B cell (primary cell): ENCODE data around the gene MFAP1. TPM values are rescaled to one million over a fixed set of nuclear protein-coding genes. Genes with fewer than 3 reads are reported as not detected.

Experiments used
- ATAC-seq: fragments of 200-7000 bp; cut with Tn5 transposase; one replicate; pipeline ENCODE4 v1.10.0; 2021; ENCODE audit warnings: low read depth, mild to moderate bottlenecking, moderate number of reproducible peaks, moderate library complexity
- CTCF ChIA-PET: fragments of 350-600 bp; sonication (Branson Sonifier 250); formaldehyde crosslinking; loops from one replicate; lab custom pipeline; 2021; ENCODE audit warnings: antibody characterized with exemption, inconsistent platforms; lab: Charles Lee
- POLR2A ChIA-PET: fragments of 350-600 bp; sonication (Branson Sonifier 250); formaldehyde crosslinking; loops from one replicate; lab custom pipeline; 2021; ENCODE audit warnings: antibody characterized with exemption; lab: Charles Lee
- DNase-seq: peaks from one replicate; pipeline ENCODE4 v3.0.0; 2013
- H2AFZ ChIP-seq: 2 replicates; pipeline ENCODE4 v1.6.1; 2012; ENCODE audit warnings: mild to moderate bottlenecking, low read depth, low read length; ENCODE audit not compliant: insufficient read depth, poor library complexity, severe bottlenecking
- H3K27ac ChIP-seq, 2 donors: 1 replicate in 1 of 2; 2 replicates in 1 of 2; pipeline ENCODE4 v1.5.1; 2012 to 2013; ENCODE audit warnings: low read length in 2 of 2, mild to moderate bottlenecking in 2 of 2, moderate library complexity in 1 of 2
- H3K27me3 ChIP-seq, 4 experiments: fragments of 200-600 bp in 1 of 4; sonication (generic) in 1 of 4; replicated peaks in 1 of 4; 1 replicate in 2 of 4; 2 replicates in 2 of 4; pipeline versions ENCODE4 v1.6.1 to v1.7.0; 2013 to 2016; ENCODE audit warnings: low read length in 3 of 4, mild to moderate bottlenecking in 2 of 4, mixed read lengths in 1 of 4, moderate library complexity in 1 of 4; ENCODE audit not compliant: insufficient read depth in 4 of 4, control insufficient read depth in 3 of 4; ENCODE audit errors: control extremely low read depth in 1 of 4
- H3K36me3 ChIP-seq, 2 experiments: replicated peaks in 1 of 2; 1 replicate in 1 of 2; 2 replicates in 1 of 2; pipeline versions ENCODE4 v1.6.1 to v1.7.1; 2013; ENCODE audit warnings: low read length in 1 of 2; ENCODE audit not compliant: insufficient read depth in 2 of 2, control insufficient read depth in 1 of 2; ENCODE audit errors: control extremely low read depth in 1 of 2, extremely low read depth in 1 of 2
- H3K4me1 ChIP-seq, 2 donors: fragments of 200-600 bp in 1 of 2; sonication (generic) in 1 of 2; 1 replicate in 1 of 2; 2 replicates in 1 of 2; pipeline versions ENCODE4 v1.5.1 to v1.6.1; 2013 to 2017; ENCODE audit warnings: low read length in 2 of 2; ENCODE audit not compliant: control insufficient read depth in 2 of 2, insufficient read depth in 2 of 2
- H3K4me2 ChIP-seq: replicated peaks from 2 replicates; pipeline ENCODE3; 2012; ENCODE audit warnings: mild to moderate bottlenecking, low read depth, low read length; ENCODE audit not compliant: poor library complexity, severe bottlenecking
- H3K4me3 ChIP-seq, 5 experiments: fragments of 200-600 bp in 1 of 5; sonication (generic) in 1 of 5; 1 replicate in 3 of 5; 2 replicates in 2 of 5; pipeline versions ENCODE4 v1.5.1 to v1.7.0; 2011 to 2016; ENCODE audit warnings: low read length in 4 of 5, mild to moderate bottlenecking in 4 of 5, low read depth in 2 of 5, control low read depth in 1 of 5, moderate library complexity in 1 of 5; ENCODE audit not compliant: insufficient read depth in 1 of 5; ENCODE audit errors: control extremely low read depth in 1 of 5, extremely low read depth in 1 of 5
- H3K79me2 ChIP-seq: fragments of 200-600 bp; sonication (generic); one replicate; pipeline ENCODE4 v1.6.0; 2016; ENCODE audit warnings: low read length; ENCODE audit not compliant: control insufficient read depth, insufficient read depth
- H3K9ac ChIP-seq: fragments of 200-600 bp; sonication (generic); 2 replicates; pipeline ENCODE4 v1.6.1; 2017; ENCODE audit warnings: mild to moderate bottlenecking, low read length, moderate library complexity
- H3K9me3 ChIP-seq, 3 donors: one replicate each; pipeline versions ENCODE4 v1.6.1 to v1.7.1; 2013; ENCODE audit warnings: low read length in 2 of 3; ENCODE audit not compliant: control insufficient read depth in 2 of 3, insufficient read depth in 1 of 3; ENCODE audit errors: control extremely low read depth in 1 of 3
- H4K20me1 ChIP-seq: 2 replicates; pipeline ENCODE4 v1.6.0; 2012; ENCODE audit warnings: mild to moderate bottlenecking, low read length; ENCODE audit not compliant: insufficient read depth, control insufficient read depth, poor library complexity, severe bottlenecking
- H3K27ac Mint-ChIP-seq: one replicate; pipeline ENCODE4 v1.8.0; 2021; ENCODE audit warnings: mixed read lengths
- H3K27me3 Mint-ChIP-seq: one replicate; pipeline ENCODE4 v1.8.0; 2021; ENCODE audit warnings: mixed read lengths
- H3K4me1 Mint-ChIP-seq: one replicate; pipeline ENCODE4 v1.8.0; 2021; ENCODE audit warnings: mixed read lengths
- H3K4me3 Mint-ChIP-seq: one replicate; pipeline ENCODE4 v1.8.0; 2021; ENCODE audit warnings: mixed read lengths
- H3K9me3 Mint-ChIP-seq: one replicate; pipeline ENCODE4 v1.8.0; 2022; ENCODE audit warnings: mixed read lengths; ENCODE audit not compliant: insufficient read depth
- CTCF ChIP-seq: fragments of 200-600 bp; IDR thresholded peaks from one replicate; pipeline ENCODE4 v1.8.0; 2022; ENCODE audit warnings: antibody characterized with exemption, mild to moderate bottlenecking
- EZH2 ChIP-seq: IDR thresholded peaks from 2 replicates; pipeline ENCODE4 v1.6.1; 2012; ENCODE audit warnings: borderline replicate concordance, low read depth, mild to moderate bottlenecking, moderate library complexity, low read length; ENCODE audit not compliant: insufficient read depth, poor library complexity, severe bottlenecking
- WGBS: methylation state at CpG from one replicate; pipeline ENCODE4 v1.1.5; 2013; ENCODE audit warnings: missing lambda C conversion rate; ENCODE audit not compliant: insufficient coverage; 5-methylcytosine and 5-hydroxymethylcytosine counted together
- intact Hi-C: fragments of 100-400 bp; cut with micrococcal nuclease; formaldehyde crosslinking; loops from one replicate; pipeline ENCODE4 v1.10.0; 2022
- polyA plus RNA-seq: library from polyadenylated mRNA; depleted of rRNA; stranded (reverse); fragments of >200 nt; gene quantifications from 2 replicates; pipeline ENCODE4 v1.2.3, GENCODE V29; 2012
- small RNA-seq: library from RNA; depleted of rRNA; stranded (forward); fragments of <200 nt; gene quantifications from one replicate; pipeline ENCODE3, GENCODE V24; 2012; ENCODE audit warnings: low replicate concordance, low read depth; ENCODE audit not compliant: insufficient read length
- total RNA-seq, 2 donors: library from RNA; stranded (reverse); fragments of 120-200 nt in 1 of 2; gene quantifications; 1 replicate in 1 of 2; 2 replicates in 1 of 2; pipeline versions ENCODE4 v1.2.3 to v1.2.4, GENCODE V29; 2013 to 2022

MFAP1 gene
- total and polyA plus RNA-seq, 2 donors (not counting 1 experiment from before 2014, with no cell fraction given) = 3.4 to 22.1 TPM

- Mint-ChIP-seq H3K4me3 (no peak overlapping the region), H3K27ac (no peak overlapping the region), H3K27me3 (no peaks in the 10 kb centered on the region), H3K4me1 (no peaks in the 10 kb centered on the region), H3K9me3 (no peaks in the 10 kb centered on the region)
- H3K9me3 ChIP-seq = no peaks in the 10 kb centered on the region
- no peak overlapping the region for H2AFZ ChIP-seq
- intact Hi-C loops = no loop called here
- no peak overlapping the region for H3K4me2 ChIP-seq
- ChIA-PET CTCF (no interaction called here), POLR2A (no interaction called here)
- H3K27ac ChIP-seq = no peak overlapping the region
- 96% methylated on average over 6 of the region's 6 CpGs for WGBS
- peaks cover 21 to 86% of the 10 kb centered on the region in 2 experiments for H3K36me3 ChIP-seq
- no peak for DNase-seq
- no peak for ATAC-seq
- TF ChIP-seq EZH2 (no peak), CTCF (no peak)
- peaks cover 45% of the 10 kb centered on the region for H4K20me1 ChIP-seq
- H3K27me3 ChIP-seq = no peaks in the 10 kb centered on the region
- H3K4me3 ChIP-seq = no peak overlapping the region
- peaks cover 15% of the 10 kb centered on the region for H3K79me2 ChIP-seq
- no peak overlapping the region for H3K9ac ChIP-seq
- H3K4me1 ChIP-seq = no peaks in the 10 kb centered on the region
Observed at GRCh38 chr15:43762824-43763223, 61.7 kb downstream of the MFAP1 start.

Small RNA genes lying within 50 kb of the gene (small RNA-seq; reads per million reads assigned to genes)
- gene MIR1282 (not detected), gene RF00019 (not detected)

Other genes with a start within 250 kb of the MFAP1 start
- 88.9 and 94.8 TPM in 2 replicates for gene PPIP5K1, start 234.5 kb downstream of the MFAP1 start, total RNA-seq
- gene PPIP5K1, start 234.5 kb downstream of the MFAP1 start, polyA plus RNA-seq = 40.2 and 40.6 TPM in 2 replicates
- gene CKMT1B, start 230.7 kb downstream of the MFAP1 start, total RNA-seq = not detected in 2 replicates
- not detected in 2 replicates for gene CKMT1B, start 230.7 kb downstream of the MFAP1 start, polyA plus RNA-seq
- 1.0 and 1.3 TPM in 2 replicates for gene STRC, start 205.9 kb downstream of the MFAP1 start, total RNA-seq
- 1.3 and 1.7 TPM in 2 replicates for gene STRC, start 205.9 kb downstream of the MFAP1 start, polyA plus RNA-seq
- gene CATSPER2, start 175.8 kb downstream of the MFAP1 start, total RNA-seq = 17.2 and 21.3 TPM in 2 replicates
- 6.7 and 7.9 TPM in 2 replicates for gene CATSPER2, start 175.8 kb downstream of the MFAP1 start, polyA plus RNA-seq
- gene CKMT1A, start 130.8 kb downstream of the MFAP1 start, total RNA-seq = not detected in 2 replicates
- 0.12 TPM in 1 of 2 replicates, not detected in the other for gene CKMT1A, start 130.8 kb downstream of the MFAP1 start, polyA plus RNA-seq
- 82.5 and 83.1 TPM in 2 replicates for gene PDIA3, start 78.3 kb downstream of the MFAP1 start, total RNA-seq
- gene PDIA3, start 78.3 kb downstream of the MFAP1 start, polyA plus RNA-seq = 42.7 and 122 TPM in 2 replicates
- 88.8 and 90.0 TPM in 2 replicates for gene ELL3, start 47.7 kb downstream of the MFAP1 start, total RNA-seq
- 19.0 and 22.0 TPM in 2 replicates for gene ELL3, start 47.7 kb downstream of the MFAP1 start, polyA plus RNA-seq
- gene SERF2, start 32.4 kb downstream of the MFAP1 start, total RNA-seq = 436 and 455 TPM in 2 replicates
- 806 and 821 TPM in 2 replicates for gene SERF2, start 32.4 kb downstream of the MFAP1 start, polyA plus RNA-seq
- 0.24 and 0.32 TPM in 2 replicates for gene SERINC4, start 24.5 kb downstream of the MFAP1 start, total RNA-seq
- gene SERINC4, start 24.5 kb downstream of the MFAP1 start, polyA plus RNA-seq = 0.10 TPM in 1 of 2 replicates, not detected in the other
- 24.0 and 25.7 TPM in 2 replicates for gene HYPK, start 24.1 kb downstream of the MFAP1 start, total RNA-seq
- 23.5 and 61.7 TPM in 2 replicates for gene HYPK, start 24.1 kb downstream of the MFAP1 start, polyA plus RNA-seq
- 10.9 and 12.7 TPM in 2 replicates for gene WDR76, start 2.3 kb upstream of the MFAP1 start, total RNA-seq
- 1.9 and 3.0 TPM in 2 replicates for gene WDR76, start 2.3 kb upstream of the MFAP1 start, polyA plus RNA-seq